HCT116 (cell line): Measurements from ENCODE around the gene CST6. TPM values are rescaled to one million over a fixed set of nuclear protein-coding genes. Genes with fewer than 3 reads are reported as not detected.

Experiments used
- EGR1 ChIP-seq: IDR thresholded peaks from 2 replicates; pipeline ENCODE4 v1.6.1; 2012; ENCODE audit warnings: low read depth
- ELF1 ChIP-seq: IDR thresholded peaks from 2 replicates; pipeline ENCODE4 v1.6.1; 2012; ENCODE audit warnings: low read depth, borderline replicate concordance
- EZH2phosphoT487 ChIP-seq: fragments of 200-600 bp; IDR thresholded peaks from 2 replicates; pipeline ENCODE4 v1.6.1; 2018; ENCODE audit warnings: antibody characterized with exemption, borderline replicate concordance
- FOSL1 ChIP-seq: IDR thresholded peaks from 2 replicates; pipeline ENCODE4 v1.6.1; 2012; ENCODE audit warnings: low read depth
- JUND ChIP-seq: IDR thresholded peaks from 2 replicates; pipeline ENCODE4 v1.6.1; 2012
- RAD21 ChIP-seq: IDR thresholded peaks from 2 replicates; pipeline ENCODE4 v1.6.1; 2012; ENCODE audit warnings: low read depth, mild to moderate bottlenecking
- SIN3A ChIP-seq: IDR thresholded peaks from 2 replicates; pipeline ENCODE4 v1.6.1; 2012; ENCODE audit warnings: low read depth
- SP1 ChIP-seq: IDR thresholded peaks from 2 replicates; pipeline ENCODE4 v1.6.1; 2012; ENCODE audit warnings: low read depth
- YY1 ChIP-seq: IDR thresholded peaks from 2 replicates; pipeline ENCODE4 v1.6.1; 2011; ENCODE audit warnings: low read length, low read depth, moderate library complexity, mild to moderate bottlenecking; ENCODE audit not compliant: insufficient replicate concordance; ENCODE audit errors: extremely low read depth
- ZBTB33 ChIP-seq: IDR thresholded peaks from 2 replicates; pipeline ENCODE4 v1.6.1; 2011; ENCODE audit warnings: mild to moderate bottlenecking, low read length, moderate library complexity; ENCODE audit not compliant: insufficient replicate concordance; ENCODE audit errors: extremely low read depth
- total RNA-seq: library from RNA; stranded (reverse); gene quantifications from one replicate; pipeline ENCODE4 v1.2.1, GENCODE V29; 2021; ENCODE audit not compliant: unreplicated experiment
- TF ChIP-seq, protein P1 (sequence below): IDR thresholded peaks from 2 replicates; pipeline ENCODE4 v1.6.1; 2012
- TF ChIP-seq, protein P2 (sequence below): IDR thresholded peaks from 2 replicates; pipeline ENCODE4 v1.6.1; 2012
- TF ChIP-seq, protein P3 (sequence below): IDR thresholded peaks from 2 replicates; pipeline ENCODE4 v1.6.1; 2012; ENCODE audit warnings: low read depth

Gene CST6
- total RNA-seq, 1 experiment from 2014 or later, result 68.1 TPM

- TF ChIP-seq ZBTB33 (no peak), YY1 (no peak), RAD21 (no peak), JUND (no peak), ELF1 (no peak), SIN3A (no peak), FOSL1 (no peak), EZH2phosphoT487 (no peak), SP1 (no peak), EGR1 (no peak)
- TF ChIP-seq, protein P1, sequence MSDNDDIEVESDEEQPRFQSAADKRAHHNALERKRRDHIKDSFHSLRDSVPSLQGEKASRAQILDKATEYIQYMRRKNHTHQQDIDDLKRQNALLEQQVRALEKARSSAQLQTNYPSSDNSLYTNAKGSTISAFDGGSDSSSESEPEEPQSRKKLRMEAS, result no peak
- TF ChIP-seq, protein P2, sequence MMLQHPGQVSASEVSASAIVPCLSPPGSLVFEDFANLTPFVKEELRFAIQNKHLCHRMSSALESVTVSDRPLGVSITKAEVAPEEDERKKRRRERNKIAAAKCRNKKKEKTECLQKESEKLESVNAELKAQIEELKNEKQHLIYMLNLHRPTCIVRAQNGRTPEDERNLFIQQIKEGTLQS, result no peak
- TF ChIP-seq, protein P3, sequence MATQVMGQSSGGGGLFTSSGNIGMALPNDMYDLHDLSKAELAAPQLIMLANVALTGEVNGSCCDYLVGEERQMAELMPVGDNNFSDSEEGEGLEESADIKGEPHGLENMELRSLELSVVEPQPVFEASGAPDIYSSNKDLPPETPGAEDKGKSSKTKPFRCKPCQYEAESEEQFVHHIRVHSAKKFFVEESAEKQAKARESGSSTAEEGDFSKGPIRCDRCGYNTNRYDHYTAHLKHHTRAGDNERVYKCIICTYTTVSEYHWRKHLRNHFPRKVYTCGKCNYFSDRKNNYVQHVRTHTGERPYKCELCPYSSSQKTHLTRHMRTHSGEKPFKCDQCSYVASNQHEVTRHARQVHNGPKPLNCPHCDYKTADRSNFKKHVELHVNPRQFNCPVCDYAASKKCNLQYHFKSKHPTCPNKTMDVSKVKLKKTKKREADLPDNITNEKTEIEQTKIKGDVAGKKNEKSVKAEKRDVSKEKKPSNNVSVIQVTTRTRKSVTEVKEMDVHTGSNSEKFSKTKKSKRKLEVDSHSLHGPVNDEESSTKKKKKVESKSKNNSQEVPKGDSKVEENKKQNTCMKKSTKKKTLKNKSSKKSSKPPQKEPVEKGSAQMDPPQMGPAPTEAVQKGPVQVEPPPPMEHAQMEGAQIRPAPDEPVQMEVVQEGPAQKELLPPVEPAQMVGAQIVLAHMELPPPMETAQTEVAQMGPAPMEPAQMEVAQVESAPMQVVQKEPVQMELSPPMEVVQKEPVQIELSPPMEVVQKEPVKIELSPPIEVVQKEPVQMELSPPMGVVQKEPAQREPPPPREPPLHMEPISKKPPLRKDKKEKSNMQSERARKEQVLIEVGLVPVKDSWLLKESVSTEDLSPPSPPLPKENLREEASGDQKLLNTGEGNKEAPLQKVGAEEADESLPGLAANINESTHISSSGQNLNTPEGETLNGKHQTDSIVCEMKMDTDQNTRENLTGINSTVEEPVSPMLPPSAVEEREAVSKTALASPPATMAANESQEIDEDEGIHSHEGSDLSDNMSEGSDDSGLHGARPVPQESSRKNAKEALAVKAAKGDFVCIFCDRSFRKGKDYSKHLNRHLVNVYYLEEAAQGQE, result no peak
These were observed 19.8 kb upstream of the CST6 start (continued) for GRCh38 chr11:65992056-65992455.
